GM12892 (cell line): ENCODE results near the gene GALNTL6.

Source experiments
- DNase-seq: peaks from one replicate; pipeline ENCODE4 v3.0.0; 2011; ENCODE audit not compliant: insufficient read length
- FAIRE-seq: peaks from 2 replicates; lab custom pipeline; 2011; peaks lifted over from hg19 to GRCh38; lab: Jason Lieb, UNC
- POLR2A ChIP-seq: IDR thresholded peaks from 2 replicates; pipeline ENCODE4 v1.6.1; 2011; ENCODE audit warnings: low read depth, low read length, control low read depth
- POLR2AphosphoS5 ChIP-seq: IDR thresholded peaks from 2 replicates; pipeline ENCODE4 v1.6.1; 2011; ENCODE audit warnings: low read depth, low read length, control low read depth
- TAF1 ChIP-seq: IDR thresholded peaks from 2 replicates; pipeline ENCODE4 v1.6.1; 2011; ENCODE audit warnings: low read depth, mild to moderate bottlenecking, control low read depth, low read length, borderline replicate concordance

Gene GALNTL6

DNA sequence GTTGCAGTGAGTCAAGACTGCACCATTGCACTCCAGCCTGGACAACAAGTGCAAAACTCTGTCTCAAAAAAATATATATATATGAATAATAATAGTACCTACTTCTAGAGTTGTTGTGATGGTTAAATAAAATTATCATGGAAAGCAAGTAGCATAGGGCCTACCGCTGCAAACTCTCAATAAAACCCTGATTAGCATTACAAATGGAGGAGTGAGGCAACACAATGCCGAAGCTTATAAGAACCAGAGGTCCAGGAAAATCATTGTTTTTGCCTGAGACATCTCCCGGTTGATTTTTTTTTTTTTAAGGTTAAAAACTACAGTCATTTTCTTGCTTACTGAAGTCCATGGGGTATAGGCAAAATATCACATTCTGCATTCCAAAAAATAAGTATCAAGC, 1170.4 kb downstream of the GALNTL6 start:
- DNase-seq = no peak
- FAIRE-seq = no peak
- TF ChIP-seq TAF1 = no peak
- no peak for TF ChIP-seq POLR2AphosphoS5
- no peak for TF ChIP-seq POLR2A

DNA sequence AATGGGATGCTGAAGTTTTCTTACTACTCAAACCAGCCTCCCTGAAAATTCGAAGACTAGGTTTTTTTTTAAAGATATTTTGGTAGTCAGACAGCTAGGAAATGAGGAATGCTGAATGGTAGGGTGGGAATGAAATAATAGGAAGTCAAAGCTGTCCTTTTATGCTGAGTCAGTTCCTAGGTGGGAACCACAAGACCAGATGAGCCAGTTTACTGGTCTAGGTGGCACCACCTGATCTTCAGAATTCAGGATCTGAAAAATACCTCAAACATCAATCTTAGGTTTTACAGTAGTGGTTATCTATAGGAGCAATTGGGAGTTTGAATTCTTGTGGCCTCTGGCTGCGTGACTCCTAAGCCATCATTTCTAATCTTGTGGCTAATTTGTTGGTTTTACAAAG, 1172.3 kb downstream of the GALNTL6 start:
- TF ChIP-seq POLR2AphosphoS5 = no peak
- TF ChIP-seq POLR2A = no peak
- TF ChIP-seq TAF1 = no peak
- DNase-seq (no peak), FAIRE-seq (no peak)

GRCh38 chr4:172986114-172986513, 1172.9 kb downstream of the GALNTL6 start:
- FAIRE-seq (no peak), DNase-seq (no peak)
- TF ChIP-seq POLR2A = no peak
- no peak for TF ChIP-seq TAF1

- DNase-seq (no peak), FAIRE-seq (no peak)
- TF ChIP-seq POLR2AphosphoS5 = no peak
- no peak for TF ChIP-seq POLR2A
- no peak for TF ChIP-seq TAF1
These were observed 1177.0 kb downstream of the GALNTL6 start for GRCh38 chr4:172989984-172990820.

DNA sequence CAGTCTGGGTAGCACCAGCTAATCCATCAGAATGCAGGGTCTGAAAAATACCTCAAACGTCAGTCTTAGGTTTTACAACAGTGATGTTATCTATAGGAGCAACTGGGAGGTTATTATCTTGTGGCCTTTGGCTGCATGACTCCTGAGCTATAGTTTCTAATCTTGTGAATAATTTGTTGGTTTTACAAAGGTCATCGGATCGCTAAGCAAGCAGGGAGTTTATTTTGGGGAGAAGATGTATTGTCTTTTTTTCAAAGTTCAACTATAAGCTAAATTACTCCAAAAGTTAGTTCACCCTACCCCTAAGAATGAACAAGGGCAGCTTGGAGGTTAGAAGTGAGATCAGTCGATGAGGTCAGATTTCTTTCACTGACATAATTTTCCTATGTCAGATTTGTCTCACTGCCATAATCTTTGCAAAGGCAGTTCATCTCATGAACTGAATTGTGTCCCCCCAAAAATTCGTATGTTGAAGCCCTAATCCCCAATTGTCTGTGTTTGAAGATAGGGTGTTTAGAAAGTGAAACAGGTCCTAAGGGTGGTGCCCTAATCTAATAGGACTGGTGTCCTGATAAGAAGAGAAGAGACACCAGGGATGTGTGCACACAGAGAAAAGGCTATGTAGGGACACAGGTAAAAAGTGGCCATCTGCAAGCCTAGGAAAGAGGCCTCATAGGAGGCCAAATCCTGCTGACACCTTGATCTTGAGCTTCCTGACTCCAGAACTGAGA, 1179.6 kb downstream of the GALNTL6 start:
- no peak for FAIRE-seq
- no peak for DNase-seq
- TF ChIP-seq POLR2AphosphoS5 (no peak), TAF1 (no peak), POLR2A (no peak)

DNA sequence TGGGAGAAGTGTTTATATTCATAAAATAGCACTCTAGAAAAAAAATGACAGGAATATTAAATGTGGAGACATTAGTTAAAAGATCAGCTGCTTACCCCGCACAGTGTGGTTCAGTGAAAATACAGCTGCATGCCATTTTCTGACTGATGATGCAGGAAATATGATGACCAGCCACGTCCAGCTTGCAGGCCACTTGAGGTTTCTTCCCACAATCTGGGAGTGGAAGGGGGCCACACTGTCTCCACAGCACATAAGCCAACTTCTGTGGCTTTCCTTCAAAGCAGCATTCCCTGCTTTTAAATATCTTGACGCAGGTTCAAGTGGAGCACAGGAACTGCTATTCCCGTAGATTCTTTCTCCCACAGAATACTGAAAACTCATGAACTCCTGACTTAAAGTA, 1182.0 kb downstream of the GALNTL6 start:
- DNase-seq (no peak), FAIRE-seq (no peak)
- TF ChIP-seq TAF1 (no peak), POLR2AphosphoS5 (no peak), POLR2A (no peak)

DNA sequence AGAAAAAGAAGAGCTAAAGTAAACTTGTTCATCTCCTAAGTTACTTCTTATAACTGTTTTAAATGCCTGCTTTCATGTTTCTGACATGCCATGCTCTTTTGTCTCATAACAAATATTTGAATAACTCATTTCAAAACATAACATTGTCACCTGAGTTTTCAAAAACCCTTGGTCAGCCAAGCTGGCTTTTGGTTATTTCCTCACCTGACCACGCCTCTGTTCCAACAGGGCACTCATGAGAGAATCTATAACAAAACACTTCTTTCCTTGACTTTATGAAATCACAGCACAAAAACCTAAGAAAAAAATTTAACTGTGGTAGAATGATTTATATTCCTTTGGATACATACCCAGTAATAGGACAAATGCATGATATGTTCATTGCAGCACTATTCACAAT, 1182.5 kb downstream of the GALNTL6 start:
- DNase-seq (no peak), FAIRE-seq (no peak)
- no peak for TF ChIP-seq POLR2A
- TF ChIP-seq POLR2AphosphoS5 = no peak
- no peak for TF ChIP-seq TAF1

DNA sequence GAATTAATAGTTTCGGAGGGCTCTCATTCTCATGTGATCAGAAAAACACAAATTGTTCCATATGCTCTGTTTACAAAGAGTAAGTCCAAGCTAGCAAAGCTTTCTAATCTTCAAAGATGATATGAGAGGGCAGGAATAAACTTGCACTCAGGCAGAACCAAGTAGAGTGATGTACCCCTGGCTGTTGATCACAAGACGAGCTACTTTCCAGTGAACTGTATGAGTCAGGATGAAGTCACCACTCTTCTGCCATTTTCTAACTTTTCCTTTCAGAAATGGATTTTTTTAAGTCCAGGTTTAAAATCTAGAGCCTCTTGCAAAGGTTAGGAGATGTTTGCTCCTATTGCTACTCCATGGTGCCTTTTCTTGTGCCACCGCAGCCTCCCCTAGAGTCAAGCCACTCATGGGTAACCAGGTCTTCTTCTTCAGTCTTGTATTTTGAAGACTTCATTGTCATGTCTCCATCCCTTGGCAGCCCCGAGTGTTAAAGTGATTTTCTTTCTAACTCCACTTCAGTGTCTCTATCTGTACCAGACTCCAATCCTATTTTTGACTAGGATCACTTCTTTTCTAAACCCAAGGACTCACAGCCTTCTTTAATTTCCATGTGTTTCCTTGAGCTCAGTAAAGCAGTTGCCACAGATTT, 1183.5 kb downstream of the GALNTL6 start:
- no peak for FAIRE-seq
- TF ChIP-seq POLR2AphosphoS5 = no peak
- no peak for TF ChIP-seq TAF1
- TF ChIP-seq POLR2A = no peak
- DNase-seq = no peak

GRCh38 chr4:172997217-172997609, 1184.0 kb downstream of the GALNTL6 start:
- no peak for FAIRE-seq
- no peak for DNase-seq
- TF ChIP-seq TAF1 (no peak), POLR2A (no peak), POLR2AphosphoS5 (no peak)

DNA sequence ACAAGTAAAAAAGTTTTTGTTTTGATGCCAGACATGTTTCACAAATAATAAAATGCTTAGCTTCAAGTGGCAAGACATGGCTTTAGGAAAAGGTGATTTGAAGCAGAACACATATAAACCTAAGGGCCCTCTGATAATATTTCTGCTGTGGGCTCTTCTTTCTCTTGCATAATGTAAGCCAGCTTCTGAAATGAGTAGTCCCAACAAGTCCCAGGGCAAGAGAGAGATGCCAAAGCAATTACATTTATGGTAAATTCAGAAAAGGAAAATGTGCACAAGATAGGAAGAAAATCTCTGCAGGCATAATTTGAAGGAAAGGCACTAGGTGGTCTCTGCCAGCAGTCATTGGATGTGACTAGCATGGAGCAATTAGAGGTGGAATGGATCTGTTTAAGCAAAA, 1184.7 kb downstream of the GALNTL6 start:
- DNase-seq = no peak
- no peak for FAIRE-seq
- TF ChIP-seq POLR2AphosphoS5 (no peak), TAF1 (no peak), POLR2A (no peak)
